ENCODE results near the gene RIMS3. TPM values are rescaled to one million over a fixed set of nuclear protein-coding genes. Genes with fewer than 3 reads are reported as not detected.
"Not testable (repeated sequence)": the region's sequence is repeated elsewhere in the genome, so short reads cannot be mapped to it uniquely, and the experiment has no call there.

The RIMS3 gene
- 20.0 and 20.7 TPM in 2 replicates for total RNA-seq (2014; rRNA removed; shearing (Covaris generic))

DNA sequence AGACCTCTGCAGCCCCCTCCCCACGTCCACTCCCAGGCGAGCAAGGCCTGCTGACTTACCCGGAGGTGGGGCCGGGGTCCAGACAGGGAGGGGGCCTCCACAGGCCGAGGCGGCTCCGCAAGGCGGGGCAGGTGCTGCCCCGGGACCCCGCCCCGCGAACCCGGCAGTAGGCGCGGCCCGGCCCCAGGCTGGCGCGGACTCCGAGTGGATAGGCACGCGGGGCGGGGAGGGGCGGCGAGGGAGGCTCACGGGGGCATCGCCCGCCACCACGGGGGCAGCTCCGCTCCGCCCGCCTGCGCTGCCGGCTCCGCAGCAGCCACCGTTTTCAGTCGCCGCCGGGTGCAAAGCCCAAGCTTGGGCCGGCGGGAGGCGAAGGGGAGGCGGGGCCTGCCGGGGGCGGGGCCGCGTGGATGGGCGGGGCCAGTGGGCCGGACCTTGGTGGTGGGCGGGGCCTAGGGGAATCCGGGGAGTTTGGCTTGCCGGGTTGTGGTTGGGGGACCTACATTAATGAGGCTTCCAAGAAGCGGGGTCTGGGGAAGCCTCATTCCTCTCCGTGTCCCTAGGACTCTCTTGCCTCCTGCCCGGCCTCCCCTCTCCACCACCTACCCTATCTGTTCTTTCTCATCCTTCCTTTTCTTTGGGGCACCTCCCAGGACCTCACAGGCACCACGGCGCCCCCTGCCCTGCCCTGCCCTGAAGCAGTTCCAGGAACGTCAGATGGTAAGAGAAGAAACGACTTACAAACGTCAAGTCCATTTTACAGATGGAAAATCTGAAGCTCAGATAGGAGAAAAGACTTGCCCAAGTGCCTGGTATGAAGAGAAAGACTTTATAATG is at the start of gene RIMS3:
RIMS3 (minus strand) TSS at position 348 of the 837 bp plus-strand sequence. CDS start 23,757 bp downstream, outside the sequence.
- H3K4me3 ChIP-seq (ENCODE audit: insufficient read depth, low read depth, low read length) = peak within 1 kb of the TSS; percentile 63
- peak; percentile 99 for DNase-seq
- H3K27me3 ChIP-seq (ENCODE audit: control insufficient read depth, insufficient read depth, low read length) = peaks cover 1% of the 10 kb centered on the region; the same call in 1 of the 2 replicates
- no peaks in the 10 kb centered on the region; the same call in 1 of the 2 replicates for H3K36me3 ChIP-seq (replicated peaks; ENCODE audit: control insufficient read depth, insufficient read depth, low read length)

DNA sequence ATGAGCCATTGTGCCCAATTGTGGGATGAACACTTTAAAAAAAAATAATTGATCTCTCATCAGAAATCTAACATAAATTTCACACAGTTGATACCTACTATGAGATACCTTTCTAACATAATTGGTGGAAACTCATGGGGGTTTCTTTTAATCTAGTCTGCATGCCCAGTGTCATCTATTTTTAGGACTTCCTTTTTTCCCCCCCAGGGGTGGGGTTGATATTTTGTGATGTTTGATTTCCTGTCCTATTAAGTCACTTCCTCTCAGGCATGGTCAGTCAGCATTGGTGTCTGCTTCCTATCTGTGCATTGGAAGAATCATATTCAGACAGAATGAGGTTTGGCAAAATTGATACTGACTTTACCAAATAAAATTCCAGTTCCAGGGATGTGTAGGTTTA is 47.5 kb upstream of the RIMS3 start:
- no peak for DNase-seq
- Histone ChIP-seq H3K27me3 (ENCODE audit: control insufficient read depth, insufficient read depth, low read length) (no peaks in the 10 kb centered on the region), H3K4me3 (ENCODE audit: insufficient read depth, low read depth, low read length) (no peak overlapping the region)

DNA sequence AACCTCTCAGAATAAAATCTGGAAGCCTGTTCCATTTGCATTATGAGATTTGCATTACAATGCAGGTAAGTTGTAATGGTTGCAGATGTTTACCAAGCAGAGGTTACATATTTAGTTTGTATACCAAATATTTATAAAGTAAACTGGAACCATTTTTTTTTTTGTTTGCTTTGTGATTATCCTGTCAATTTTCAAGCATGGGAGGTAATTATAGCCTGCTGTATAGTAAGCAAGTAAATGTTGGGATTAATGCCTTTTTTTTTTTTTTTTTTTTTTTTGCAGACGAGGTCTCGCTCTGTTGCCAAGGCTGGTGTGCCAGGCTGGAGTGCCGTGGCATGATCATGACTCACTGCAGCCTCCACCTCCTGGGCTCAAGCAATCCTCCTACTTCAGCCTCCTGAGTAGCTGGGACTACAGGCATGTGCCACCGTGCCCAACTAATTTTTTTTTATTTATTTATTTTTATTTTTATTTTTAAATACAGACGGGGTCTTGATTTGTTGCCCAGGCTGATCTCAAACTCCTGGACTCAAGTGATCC is 47.0 kb upstream of the RIMS3 start:
- Histone ChIP-seq H3K36me3 (replicated peaks; ENCODE audit: control insufficient read depth, insufficient read depth, low read length) (peaks cover 3% of the 10 kb centered on the region; the same call in 1 of the 2 replicates), H3K4me3 (ENCODE audit: insufficient read depth, low read depth, low read length) (no peak overlapping the region), H3K27me3 (ENCODE audit: control insufficient read depth, insufficient read depth, low read length) (no peaks in the 10 kb centered on the region)
- no peak for DNase-seq

More for the DNA sequence above, 47.5 kb upstream of the RIMS3 start:
- peaks cover 3% of the 10 kb centered on the region; the same call in 1 of the 2 replicates for H3K36me3 ChIP-seq (replicated peaks; ENCODE audit: control insufficient read depth, insufficient read depth, low read length)

DNA sequence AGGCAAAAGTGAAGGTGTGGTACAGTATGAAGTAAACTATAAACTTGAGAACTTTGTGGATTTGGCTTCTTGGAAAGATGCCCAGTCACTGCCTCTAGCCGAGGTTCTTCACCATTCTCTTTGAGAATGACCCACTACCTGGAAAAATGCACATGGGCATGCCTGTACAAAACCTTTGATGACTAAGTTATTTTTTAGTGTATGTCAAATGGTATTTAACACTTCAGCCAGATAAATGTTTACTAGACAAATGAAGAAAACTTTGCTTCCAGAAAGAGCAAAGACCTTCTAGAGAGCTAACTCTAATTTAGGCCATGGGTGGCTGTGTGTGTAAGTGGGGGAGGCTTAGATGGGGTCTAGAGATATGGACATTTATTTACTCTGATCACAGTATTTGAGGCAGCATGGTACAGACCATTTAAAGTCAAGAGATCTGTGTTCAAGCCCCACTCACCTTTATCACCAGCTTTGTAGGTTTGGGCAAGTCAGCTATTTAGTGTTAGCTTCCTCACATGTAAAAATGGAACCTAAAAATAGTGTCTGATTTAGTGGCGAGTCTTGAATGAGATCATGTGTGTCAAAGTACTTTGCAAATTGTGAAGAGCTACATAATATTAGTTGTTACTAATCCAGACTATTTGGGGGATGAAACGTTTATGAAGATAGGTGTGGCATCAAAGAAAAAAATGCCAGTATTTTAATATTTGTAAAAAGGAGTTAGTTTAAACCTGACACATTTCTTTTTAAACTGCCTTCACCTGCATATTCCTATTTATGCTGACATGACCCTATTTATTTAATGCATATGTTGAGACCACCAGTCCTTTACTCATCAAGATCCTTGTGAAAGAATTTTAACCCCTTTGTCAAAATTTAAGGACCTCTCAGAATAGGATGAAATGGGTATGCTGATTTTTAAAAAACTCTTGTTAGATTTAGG is 46.3 kb upstream of the RIMS3 start:
- Histone ChIP-seq H3K4me3 (ENCODE audit: insufficient read depth, low read depth, low read length) (no peak overlapping the region), H3K27me3 (ENCODE audit: control insufficient read depth, insufficient read depth, low read length) (no peaks in the 10 kb centered on the region), H3K36me3 (replicated peaks; ENCODE audit: control insufficient read depth, insufficient read depth, low read length) (peaks cover 3% of the 10 kb centered on the region; the same call in 1 of the 2 replicates)
- no peak for DNase-seq

DNA sequence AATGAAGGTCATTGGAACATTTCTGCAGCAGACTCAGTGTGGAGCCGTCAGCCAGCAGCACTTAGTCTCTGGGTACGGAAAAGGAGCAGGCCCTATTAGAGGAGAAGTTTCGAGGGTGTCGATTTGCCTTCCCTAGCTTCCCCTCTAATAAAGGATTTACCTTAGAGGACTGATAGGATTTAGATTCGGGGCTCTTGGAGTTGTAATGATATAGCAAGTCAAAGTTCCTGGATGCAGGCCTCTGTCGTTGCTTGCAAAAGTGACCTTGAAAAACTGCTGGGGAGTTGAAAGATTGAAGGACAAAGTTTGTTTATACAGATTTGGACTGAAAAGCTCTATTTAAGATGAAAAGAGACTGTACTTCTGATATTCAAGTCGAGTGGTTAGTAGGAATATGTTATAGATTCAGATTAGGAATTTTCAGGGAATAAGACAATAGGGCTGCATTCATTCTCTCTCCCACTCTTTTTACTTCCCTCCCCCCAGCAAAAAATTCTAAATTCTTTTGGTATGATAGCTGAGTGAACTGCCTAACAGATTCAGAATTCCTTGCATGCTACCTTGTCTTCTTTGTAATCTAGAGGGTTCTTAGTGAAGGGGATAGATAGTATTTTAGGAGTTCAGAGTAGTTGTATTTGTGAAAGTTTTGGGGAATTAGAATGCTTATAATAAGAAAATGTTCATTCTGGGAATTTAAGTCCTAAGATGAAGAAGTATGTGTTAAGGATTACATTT is 45.3 kb upstream of the RIMS3 start:
- DNase-seq = no peak
- Histone ChIP-seq H3K4me3 (ENCODE audit: insufficient read depth, low read depth, low read length) (peak overlapping the region; percentile 67; the same call in 1 of the 2 replicates), H3K27me3 (ENCODE audit: control insufficient read depth, insufficient read depth, low read length) (no peaks in the 10 kb centered on the region), H3K36me3 (replicated peaks; ENCODE audit: control insufficient read depth, insufficient read depth, low read length) (peaks cover 3% of the 10 kb centered on the region; the same call in 1 of the 2 replicates)

DNA sequence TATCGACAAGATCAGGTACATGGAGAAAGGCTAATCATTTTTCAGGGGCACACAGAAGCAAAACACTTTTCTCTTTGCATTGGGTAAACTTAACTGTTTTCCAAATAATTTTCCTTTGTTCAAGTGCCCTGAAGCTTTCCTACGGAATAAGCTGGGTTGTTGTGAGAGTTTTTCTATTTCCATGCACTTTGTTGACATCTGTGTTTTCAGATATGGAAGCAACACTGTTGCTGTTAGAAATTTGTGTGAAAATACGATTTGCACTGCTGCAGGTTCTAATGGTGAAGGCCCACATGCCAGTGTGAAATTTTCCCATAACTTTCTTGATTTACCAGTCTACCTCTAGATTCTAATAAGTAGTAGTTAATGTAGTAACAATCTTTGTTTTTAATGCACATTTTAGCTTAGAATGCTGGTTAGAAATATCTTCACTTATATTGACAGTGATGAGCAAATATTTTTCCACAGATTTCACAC is 44.4 kb upstream of the RIMS3 start:
- H3K4me3 ChIP-seq (ENCODE audit: insufficient read depth, low read depth, low read length) = peak overlapping the region; percentile 67
- H3K27me3 ChIP-seq (ENCODE audit: control insufficient read depth, insufficient read depth, low read length) = no peaks in the 10 kb centered on the region
- DNase-seq = no peak
- H3K36me3 ChIP-seq (replicated peaks; ENCODE audit: control insufficient read depth, insufficient read depth, low read length) = peaks cover 3% of the 10 kb centered on the region; the same call in 1 of the 2 replicates

DNA sequence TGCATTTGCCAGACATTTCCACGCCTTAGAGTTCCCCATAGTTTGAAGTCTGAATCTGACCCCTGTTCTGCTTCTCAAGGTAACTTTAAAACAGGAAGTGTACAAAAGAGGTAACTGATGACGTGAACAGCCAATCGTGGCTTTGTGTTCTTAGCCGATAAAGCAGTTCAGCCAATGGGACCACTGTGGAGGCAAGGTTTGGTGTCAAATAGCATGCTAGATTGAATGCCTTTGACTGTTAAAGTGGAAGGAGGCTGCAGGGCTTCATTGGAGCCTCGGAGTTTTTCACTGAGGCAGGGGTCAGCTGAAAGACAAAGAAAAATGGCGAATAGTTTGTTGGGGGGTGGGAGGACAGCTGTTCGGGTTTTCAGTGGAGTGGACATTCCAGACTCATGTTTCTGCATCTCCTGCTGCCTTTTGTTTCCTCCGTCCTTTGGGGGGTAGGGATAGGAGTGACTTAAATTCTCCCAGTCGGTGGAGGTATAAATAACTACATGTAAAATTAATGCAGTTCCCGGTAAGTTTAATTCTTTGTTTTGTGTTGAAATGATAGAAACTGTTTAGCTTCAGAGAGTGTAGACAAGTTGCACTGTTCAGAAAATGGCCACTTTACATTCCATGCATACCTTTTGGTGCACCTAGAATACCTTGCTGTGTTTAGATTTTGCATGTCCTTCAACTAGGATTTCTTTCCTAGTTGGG is 43.8 kb upstream of the RIMS3 start:
- peak; percentile 75 for DNase-seq
- H3K27me3 ChIP-seq (ENCODE audit: control insufficient read depth, insufficient read depth, low read length) = no peaks in the 10 kb centered on the region
- H3K36me3 ChIP-seq (replicated peaks; ENCODE audit: control insufficient read depth, insufficient read depth, low read length) = peaks cover 3% of the 10 kb centered on the region; the same call in 1 of the 2 replicates
- peak overlapping the region; percentile 67 for H3K4me3 ChIP-seq (ENCODE audit: insufficient read depth, low read depth, low read length)

DNA sequence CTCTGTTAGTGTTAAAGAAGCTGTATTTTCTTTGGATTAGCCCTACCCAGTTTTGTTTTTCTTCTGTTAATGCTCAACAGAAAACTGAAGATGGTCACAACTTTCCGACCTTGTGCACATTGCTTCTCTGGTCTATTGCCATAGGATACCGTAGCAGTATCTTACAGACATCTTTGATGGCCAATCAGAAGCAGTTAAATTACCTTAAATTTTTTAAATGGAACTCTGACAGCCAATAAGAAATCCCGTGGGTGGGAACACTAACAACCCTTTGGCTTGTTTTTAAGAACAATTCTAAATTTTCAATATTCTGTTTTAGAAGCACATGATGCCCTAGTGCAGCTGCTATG is 43.2 kb upstream of the RIMS3 start:
- peak overlapping the region; percentile 67 for H3K4me3 ChIP-seq (ENCODE audit: insufficient read depth, low read depth, low read length)
- DNase-seq = peak; percentile 80
- peaks cover 3% of the 10 kb centered on the region; the same call in 1 of the 2 replicates for H3K36me3 ChIP-seq (replicated peaks; ENCODE audit: control insufficient read depth, insufficient read depth, low read length)
- H3K27me3 ChIP-seq (ENCODE audit: control insufficient read depth, insufficient read depth, low read length) = no peaks in the 10 kb centered on the region

DNA sequence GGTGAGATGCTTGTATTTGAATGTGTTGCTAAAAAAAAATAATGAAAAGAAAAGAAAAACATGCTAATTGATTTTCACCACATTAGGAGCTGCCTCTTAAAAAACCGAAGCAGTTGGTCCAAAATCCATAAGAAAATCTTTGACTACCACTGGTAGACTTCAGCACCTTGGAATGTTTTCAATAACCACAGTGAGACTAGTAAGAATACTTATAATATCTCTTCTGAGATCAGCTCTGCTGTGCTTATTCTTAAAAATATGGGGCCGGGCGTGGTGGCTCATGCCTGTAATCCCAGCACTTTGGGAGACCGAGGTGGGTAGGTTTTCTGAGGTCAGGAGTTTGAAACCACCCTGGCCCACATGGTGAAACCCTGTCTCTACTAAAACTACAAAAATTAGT is 41.1 kb upstream of the RIMS3 start:
- no peak for DNase-seq

DNA sequence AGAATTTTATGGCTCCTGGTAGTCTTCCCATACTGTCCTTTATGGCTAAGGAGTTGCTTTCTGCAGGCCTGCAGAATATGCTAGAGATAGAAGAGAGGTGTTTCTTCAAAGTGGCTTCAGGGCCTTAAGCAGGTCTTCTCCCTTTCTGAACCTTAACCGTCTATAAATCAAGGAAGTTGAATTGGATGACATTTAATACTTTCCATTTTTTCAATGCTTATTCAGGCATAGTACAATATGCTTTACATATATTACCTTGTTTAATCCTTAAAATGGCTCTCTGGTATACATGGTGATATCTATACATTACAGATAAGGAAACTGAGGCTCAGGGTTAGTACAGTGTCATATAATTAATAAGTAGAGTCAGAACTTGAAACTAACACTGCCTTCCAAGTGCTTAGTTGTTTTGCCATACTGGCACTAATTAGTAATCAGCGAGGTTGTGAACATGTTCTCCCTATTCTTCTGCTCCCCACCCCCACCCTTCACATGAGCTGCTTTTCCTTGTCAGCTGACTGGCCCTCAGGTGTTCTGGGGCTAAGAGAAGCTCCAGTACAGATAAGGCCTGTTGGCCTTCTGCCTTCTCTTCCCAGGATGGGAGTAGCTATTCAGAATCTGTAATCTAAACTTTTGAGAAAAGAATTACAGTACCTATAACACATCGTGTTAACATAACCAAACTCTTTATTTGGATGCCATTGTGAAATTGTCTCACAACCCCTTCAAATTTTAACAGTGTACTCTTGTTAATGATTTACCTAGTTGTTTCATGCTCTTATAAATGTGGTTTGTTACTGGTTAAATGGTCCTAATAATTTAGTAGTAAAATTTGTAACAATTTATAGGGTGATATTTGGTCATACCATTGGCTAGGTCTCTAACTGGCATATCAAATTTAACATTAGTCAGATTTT is 39.6 kb upstream of the RIMS3 start:
- no peaks in the 10 kb centered on the region for H3K36me3 ChIP-seq (replicated peaks; ENCODE audit: control insufficient read depth, insufficient read depth, low read length)
- H3K4me3 ChIP-seq (ENCODE audit: insufficient read depth, low read depth, low read length) = no peak overlapping the region
- H3K27me3 ChIP-seq (ENCODE audit: control insufficient read depth, insufficient read depth, low read length) = no peaks in the 10 kb centered on the region
- DNase-seq = no peak

More for the DNA sequence above, 41.1 kb upstream of the RIMS3 start:
- H3K4me3 ChIP-seq (ENCODE audit: insufficient read depth, low read depth, low read length) = no peak overlapping the region
- H3K27me3 ChIP-seq (ENCODE audit: control insufficient read depth, insufficient read depth, low read length) = no peaks in the 10 kb centered on the region
- no peaks in the 10 kb centered on the region for H3K36me3 ChIP-seq (replicated peaks; ENCODE audit: control insufficient read depth, insufficient read depth, low read length)

DNA sequence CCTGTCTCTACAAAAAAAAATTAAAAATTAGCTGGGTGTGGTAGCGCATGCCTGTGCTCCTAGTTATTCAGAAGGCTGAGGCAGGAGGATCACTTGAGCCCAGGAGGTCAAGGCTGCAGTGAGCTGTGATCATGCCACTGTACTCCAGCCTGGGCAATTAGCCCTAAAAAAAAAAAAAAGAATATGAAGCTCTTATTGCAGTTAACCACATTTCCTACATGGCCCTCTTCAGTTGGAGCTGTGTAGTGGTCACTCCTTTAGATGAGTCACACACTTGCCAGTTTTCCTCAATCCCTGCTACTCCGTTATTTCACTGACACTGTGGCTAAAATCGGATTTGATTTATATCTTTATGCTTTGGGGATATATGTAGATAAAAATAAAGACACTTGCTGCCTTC is 37.8 kb upstream of the RIMS3 start:
- Histone ChIP-seq H3K27me3 (ENCODE audit: control insufficient read depth, insufficient read depth, low read length) (no peaks in the 10 kb centered on the region), H3K4me3 (ENCODE audit: insufficient read depth, low read depth, low read length) (no peak overlapping the region), H3K36me3 (replicated peaks; ENCODE audit: control insufficient read depth, insufficient read depth, low read length) (no peaks in the 10 kb centered on the region)
- no peak for DNase-seq

DNA sequence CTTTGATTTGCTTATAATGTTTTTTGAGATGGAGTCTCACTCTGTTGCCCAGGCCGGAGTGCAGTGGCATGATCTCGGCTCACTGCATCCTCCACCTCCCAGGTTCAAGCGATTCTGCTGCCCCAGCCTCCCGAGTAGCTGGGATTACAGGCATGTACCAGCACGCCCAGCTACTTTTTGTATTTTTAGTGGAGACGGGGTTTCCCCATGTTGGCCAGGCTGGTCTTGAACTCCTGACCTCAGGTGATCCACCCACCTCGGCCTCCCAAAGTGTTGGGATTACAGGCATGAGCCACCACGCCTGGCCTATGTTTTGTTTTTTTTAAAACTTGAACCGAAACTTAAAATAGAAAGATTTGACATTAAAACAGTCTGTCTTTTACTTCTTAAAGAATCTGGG is 37.3 kb upstream of the RIMS3 start:
- not testable (repeated sequence) for H3K36me3 ChIP-seq (replicated peaks; ENCODE audit: control insufficient read depth, insufficient read depth, low read length); DNase-seq; H3K27me3 ChIP-seq (ENCODE audit: control insufficient read depth, insufficient read depth, low read length); H3K4me3 ChIP-seq (ENCODE audit: insufficient read depth, low read depth, low read length)
